T-cell (primary cell): ENCODE results near the gene TNFSF12. TPM values are rescaled to one million over a fixed set of nuclear protein-coding genes. Genes with fewer than 3 reads are reported as not detected.

Experiments used
- ATAC-seq, 4 experiments: fragments of 200-7000 bp in 3 of 4; fragments of 150-1000 bp in 1 of 4; cut with Tn5 transposase; replicated peaks in 1 of 4; 1 replicate in 3 of 4; 2 replicates in 1 of 4; pipeline ENCODE4 v1.10.0; 2021; ENCODE audit warnings: moderate library complexity in 3 of 4, mild to moderate bottlenecking in 2 of 4, moderate number of reproducible peaks in 1 of 4
- CTCF ChIA-PET, 2 donors: fragments of 300-600 bp; sonication (Branson Sonifier 250); formaldehyde crosslinking; loops; one replicate each; lab custom pipeline; 2022; ENCODE audit warnings: antibody characterized with exemption in 2 of 2; lab: Charles Lee
- POLR2A ChIA-PET, 2 donors: fragments of 300-600 bp; sonication (Branson Sonifier 250); formaldehyde crosslinking; loops; one replicate each; lab custom pipeline; 2022; ENCODE audit warnings: antibody characterized with exemption in 2 of 2; lab: Charles Lee
- DNase-seq, 35 experiments: peaks; one replicate each; pipeline versions ENCODE4 v3.0.0 to v3.0.0-alpha.2; 2013 to 2023
- H3K27ac ChIP-seq: one replicate; pipeline ENCODE4 v1.5.1; 2013; ENCODE audit warnings: low read length
- H3K27me3 ChIP-seq, 2 experiments: replicated peaks in 1 of 2; 1 replicate in 1 of 2; 2 replicates in 1 of 2; pipeline versions ENCODE4 v1.6.1 to v1.7.0; 2013; ENCODE audit warnings: low read length in 1 of 2, mixed read lengths in 1 of 2; ENCODE audit not compliant: control insufficient read depth in 2 of 2, insufficient read depth in 2 of 2; ENCODE audit errors: extremely low read depth in 1 of 2
- H3K36me3 ChIP-seq, 2 donors: 1 replicate in 1 of 2; 2 replicates in 1 of 2; pipeline versions ENCODE4 v1.6.1 to v1.7.0; 2013; ENCODE audit warnings: low read length in 1 of 2; ENCODE audit not compliant: control insufficient read depth in 2 of 2, insufficient read depth in 1 of 2; ENCODE audit errors: extremely low read depth in 1 of 2
- H3K4me1 ChIP-seq, 2 experiments: 1 replicate in 1 of 2; 2 replicates in 1 of 2; pipeline versions ENCODE4 v1.6.1 to v1.7.0; 2013; ENCODE audit warnings: low read length in 2 of 2, mixed read lengths in 1 of 2; ENCODE audit not compliant: insufficient read depth in 2 of 2, control insufficient read depth in 1 of 2; ENCODE audit errors: extremely low read depth in 1 of 2
- H3K4me3 ChIP-seq, 2 donors: 1 replicate in 1 of 2; 2 replicates in 1 of 2; pipeline versions ENCODE4 v1.5.1 to v1.7.0; 2013; ENCODE audit warnings: mild to moderate bottlenecking in 2 of 2, low read length in 1 of 2, moderate library complexity in 1 of 2; ENCODE audit not compliant: control insufficient read depth in 1 of 2; ENCODE audit errors: extremely low read depth in 1 of 2
- H3K9me3 ChIP-seq: 2 replicates; pipeline ENCODE4 v1.7.0; 2013
- H3K27ac Mint-ChIP-seq, 2 donors: one replicate each; pipeline ENCODE4 v1.8.0; 2020 to 2021; ENCODE audit warnings: mild to moderate bottlenecking in 2 of 2, mixed read lengths in 2 of 2
- H3K27me3 Mint-ChIP-seq, 2 donors: one replicate each; pipeline ENCODE4 v1.8.0; 2021 to 2022; ENCODE audit warnings: mixed read lengths in 2 of 2
- H3K36me3 Mint-ChIP-seq: one replicate; pipeline ENCODE4 v1.8.0; 2021; ENCODE audit warnings: mixed read lengths
- H3K4me1 Mint-ChIP-seq, 3 donors: one replicate each; pipeline ENCODE4 v1.8.0; 2020 to 2022; ENCODE audit warnings: mixed read lengths in 3 of 3, mild to moderate bottlenecking in 1 of 3
- H3K4me3 Mint-ChIP-seq, 3 donors: one replicate each; pipeline ENCODE4 v1.8.0; 2020 to 2022; ENCODE audit warnings: mild to moderate bottlenecking in 3 of 3, mixed read lengths in 3 of 3, moderate library complexity in 3 of 3
- H3K9me3 Mint-ChIP-seq, 3 donors: one replicate each; pipeline ENCODE4 v1.8.0; 2020 to 2022; ENCODE audit warnings: mixed read lengths in 3 of 3
- WGBS: methylation state at CpG from one replicate; pipeline ENCODE4 v1.1.5; 2013; ENCODE audit warnings: missing lambda C conversion rate; ENCODE audit not compliant: insufficient coverage; 5-methylcytosine and 5-hydroxymethylcytosine counted together
- total RNA-seq, 35 experiments: library from RNA in 6 of 35; stranded (reverse) in 6 of 35; fragments of 120-200 nt in 1 of 35; gene quantifications; one replicate each; pipeline versions ENCODE4 v1.2.1 to v1.2.4 and lab custom pipeline; 2013 to 2026

Gene TNFSF12
- total RNA-seq, 5 donors from 2014 or later (not counting 1 experiment from before 2014, with no cell fraction given): 38.3 to 72.8 (median 61.4) TPM

- ATAC-seq (no peak), DNase-seq (no peak)
- Histone ChIP-seq H3K27me3 (no peaks in the 10 kb centered on the region), H3K4me3 (no peak overlapping the region), H3K27ac (no peak overlapping the region), H3K36me3 (no peaks in the 10 kb centered on the region), H3K4me1 (no peaks in the 10 kb centered on the region), H3K9me3 (no peaks in the 10 kb centered on the region)
- no peak overlapping the region for H3K4me3 Mint-ChIP-seq
- CTCF ChIA-PET: no interaction called here
- POLR2A ChIA-PET: no interaction called here
- no CpG with 5 or more reads among the region's 6 CpGs for WGBS
- H3K9me3 Mint-ChIP-seq: peaks cover 0 to 2% (median 0%) of the 10 kb centered on the region in 3 donors
- no peaks in the 10 kb centered on the region for H3K4me1 Mint-ChIP-seq
- no peaks in the 10 kb centered on the region for H3K36me3 Mint-ChIP-seq
- H3K27me3 Mint-ChIP-seq: no peaks in the 10 kb centered on the region
- H3K27ac Mint-ChIP-seq: no peak overlapping the region
Observed at GRCh38 chr17:7530023-7530900, 18.6 kb upstream of the TNFSF12 start.

GRCh38 chr17:7538050-7538449, 10.8 kb upstream of the TNFSF12 start:
- POLR2A ChIA-PET: no interaction called here
- no peaks in the 10 kb centered on the region for H3K4me1 Mint-ChIP-seq
- H3K27ac ChIP-seq: no peak overlapping the region
- H3K36me3 Mint-ChIP-seq: no peaks in the 10 kb centered on the region
- H3K4me3 Mint-ChIP-seq: no peak overlapping the region
- H3K4me3 ChIP-seq: no peak overlapping the region
- no peaks in the 10 kb centered on the region for H3K4me1 ChIP-seq
- no CpG with 5 or more reads among the region's 3 CpGs for WGBS
- H3K27me3 Mint-ChIP-seq: no peaks in the 10 kb centered on the region
- no peaks in the 10 kb centered on the region for H3K9me3 ChIP-seq
- H3K9me3 Mint-ChIP-seq: no peaks in the 10 kb centered on the region
- ATAC-seq (no peak), DNase-seq (no peak)
- H3K27me3 ChIP-seq: peaks cover 0 to 6% of the 10 kb centered on the region in 2 experiments
- no peak overlapping the region for H3K27ac Mint-ChIP-seq
- no peaks in the 10 kb centered on the region for H3K36me3 ChIP-seq
- CTCF ChIA-PET: no interaction called here

- WGBS: 89% methylated on average over 9 of the region's 11 CpGs
- no peaks in the 10 kb centered on the region for H3K36me3 Mint-ChIP-seq
- no peaks in the 10 kb centered on the region for H3K4me1 ChIP-seq
- H3K27me3 Mint-ChIP-seq: no peaks in the 10 kb centered on the region
- H3K4me3 Mint-ChIP-seq: no peak overlapping the region
- DNase-seq (no peak), ATAC-seq (no peak)
- no peaks in the 10 kb centered on the region for H3K36me3 ChIP-seq
- no peaks in the 10 kb centered on the region for H3K4me1 Mint-ChIP-seq
- H3K9me3 ChIP-seq: no peaks in the 10 kb centered on the region
- H3K27me3 ChIP-seq: peaks cover 0 to 6% of the 10 kb centered on the region in 2 experiments
- ChIA-PET POLR2A (interaction anchor here in 1 of 2 donors (0.7 kb wide), 1 partner anchor 143 kb away, joined by 6 read pairs; no protein-coding TSS in a partner anchor), CTCF (no interaction called here)
- H3K27ac ChIP-seq: no peak overlapping the region
- H3K4me3 ChIP-seq: no peak overlapping the region
- H3K9me3 Mint-ChIP-seq: no peaks in the 10 kb centered on the region
- no peak overlapping the region for H3K27ac Mint-ChIP-seq
Observed at GRCh38 chr17:7538891-7539545, 9.8 kb upstream of the TNFSF12 start.

GRCh38 chr17:7541074-7541621, 7.7 kb upstream of the TNFSF12 start:
- no peaks in the 10 kb centered on the region for H3K9me3 ChIP-seq
- no peak overlapping the region for H3K4me3 ChIP-seq
- Mint-ChIP-seq H3K4me1 (no peaks in the 10 kb centered on the region), H3K9me3 (no peaks in the 10 kb centered on the region), H3K4me3 (no peak overlapping the region), H3K27ac (no peak overlapping the region), H3K36me3 (no peaks in the 10 kb centered on the region), H3K27me3 (no peaks in the 10 kb centered on the region)
- CTCF ChIA-PET: no interaction called here
- POLR2A ChIA-PET: no interaction called here
- no peak overlapping the region for H3K27ac ChIP-seq
- no peaks in the 10 kb centered on the region for H3K36me3 ChIP-seq
- ATAC-seq (no peak), DNase-seq (no peak)
- H3K27me3 ChIP-seq: peaks cover 0 to 6% of the 10 kb centered on the region in 2 experiments
- 89% methylated on average over 5 of the region's 9 CpGs for WGBS
- no peaks in the 10 kb centered on the region for H3K4me1 ChIP-seq

GRCh38 chr17:7544911-7545310, 3.9 kb upstream of the TNFSF12 start:
- ChIA-PET POLR2A (no interaction called here), CTCF (no interaction called here)
- no peaks in the 10 kb centered on the region for H3K27me3 ChIP-seq
- no peak for ATAC-seq
- H3K4me3 ChIP-seq: no peak overlapping the region
- H3K9me3 Mint-ChIP-seq: no peaks in the 10 kb centered on the region
- H3K36me3 ChIP-seq: peaks cover under 1 to 5% of the 10 kb centered on the region in 2 donors
- WGBS: 79% methylated on average over 2 of the region's 6 CpGs
- no peaks in the 10 kb centered on the region for H3K27me3 Mint-ChIP-seq
- peaks cover 8 to 23% of the 10 kb centered on the region in 2 experiments for H3K4me1 ChIP-seq
- no peaks in the 10 kb centered on the region for H3K36me3 Mint-ChIP-seq
- H3K27ac ChIP-seq: no peak overlapping the region
- H3K4me3 Mint-ChIP-seq: no peak overlapping the region
- H3K9me3 ChIP-seq: no peaks in the 10 kb centered on the region
- H3K27ac Mint-ChIP-seq: no peak overlapping the region
- no peak for DNase-seq
- H3K4me1 Mint-ChIP-seq: peaks cover 13 to 22% (median 17%) of the 10 kb centered on the region in 3 donors

- H3K36me3 ChIP-seq: peaks cover 6 to 8% of the 10 kb centered on the region in 2 donors
- H3K36me3 Mint-ChIP-seq: peaks cover 8% of the 10 kb centered on the region
- H3K27me3 ChIP-seq: no peaks in the 10 kb centered on the region
- ChIA-PET POLR2A (interaction anchor here (0.5 to 0.7 kb wide), 2 partner anchors 28 to 34 kb away, joined by 3 to 5 read pairs; no protein-coding TSS in a partner anchor), CTCF (interaction anchor here in 1 of 2 donors (0.7 to 0.9 kb wide), 2 partner anchors 12 to 22 kb away, joined by 4 to 5 read pairs; partner anchors contain the start of gene SENP3)
- H3K4me1 ChIP-seq: peaks cover 32 to 69% of the 10 kb centered on the region in 2 experiments
- DNase-seq (peak in 26 of 35 experiments; percentile 8 to 58 (median 34)), ATAC-seq (peak; percentile 43 to 58 (median 51))
- H3K4me3 ChIP-seq: peak overlapping the region; percentile 59 to 81
- 6% methylated on average over 17 of the region's 20 CpGs for WGBS
- no peaks in the 10 kb centered on the region for H3K9me3 Mint-ChIP-seq
- no peaks in the 10 kb centered on the region for H3K9me3 ChIP-seq
- no peaks in the 10 kb centered on the region for H3K27me3 Mint-ChIP-seq
- H3K27ac Mint-ChIP-seq: peak overlapping the region; percentile 92
- peak overlapping the region; percentile 71 for H3K27ac ChIP-seq
- peak overlapping the region; percentile 84 to 90 (median 89) for H3K4me3 Mint-ChIP-seq
- peaks cover 51 to 67% (median 59%) of the 10 kb centered on the region in 3 donors for H3K4me1 Mint-ChIP-seq
Observed at GRCh38 chr17:7549401-7550055, 670 bp downstream of the TNFSF12 start.
